Measurements from ENCODE around the gene PEX6.

DNA sequence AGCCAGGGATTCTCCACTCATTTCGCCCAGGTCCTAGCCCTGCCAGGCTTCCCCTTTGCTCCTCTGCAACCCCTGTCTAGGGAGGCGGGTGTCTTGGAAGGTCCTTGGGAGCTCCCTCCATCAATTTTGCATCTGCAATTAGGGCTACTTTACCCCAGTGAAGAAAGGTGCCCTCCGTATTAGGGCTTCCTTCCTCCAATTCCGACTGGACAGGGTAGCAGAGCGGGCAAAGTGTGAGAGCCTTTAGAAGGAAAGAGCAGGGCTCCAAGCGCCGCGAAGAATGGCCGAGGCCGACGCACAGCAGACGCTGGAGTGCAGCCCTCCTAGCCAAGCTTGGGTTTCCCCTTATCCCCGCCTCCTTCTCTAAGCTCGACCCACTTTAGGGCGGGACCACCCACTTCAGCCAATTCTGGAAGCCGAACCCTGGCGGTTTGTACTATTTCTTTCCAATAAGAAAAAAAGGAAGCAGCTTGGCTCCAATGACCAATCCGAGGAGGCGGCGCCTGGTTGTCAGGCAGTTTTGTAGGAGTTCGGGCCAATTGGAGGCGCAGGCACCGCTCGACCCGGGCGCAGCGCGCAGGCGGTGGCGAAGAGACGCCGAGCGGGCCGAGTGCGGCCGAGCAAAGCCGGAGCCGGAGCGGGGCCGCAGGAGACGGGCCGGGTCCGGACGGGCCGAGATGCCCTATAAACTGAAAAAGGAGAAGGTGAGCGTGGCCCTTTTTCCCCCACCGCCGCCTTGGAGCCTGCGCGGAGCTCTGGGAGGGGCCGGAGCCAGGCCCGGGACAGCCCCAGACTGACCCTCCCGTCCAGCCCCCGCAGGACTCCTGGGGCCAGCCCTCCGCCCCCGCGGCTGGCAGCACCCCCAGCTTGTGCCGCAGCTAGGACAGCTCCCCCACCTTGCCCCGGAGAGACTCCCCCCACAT, 5.3 kb upstream of the PEX6 start, which contains the start of gene PPP2R5D:
- no peak for TF ChIP-seq GATA2 (IDR thresholded peaks at IDR 0.05; ENCODE audit: low read depth, low read length)
- no peak for TF ChIP-seq GATA3 (IDR thresholded peaks at IDR 0.05; ENCODE audit: low read depth, low read length)
